Colonic mucosa (tissue), 4 donors: ENCODE measurements around the gene PREX1. TPM values are rescaled to one million over a fixed set of nuclear protein-coding genes. Genes with fewer than 3 reads are reported as not detected.
"Not testable (repeated sequence)": the region's sequence is repeated elsewhere in the genome, so short reads cannot be mapped to it uniquely, and the experiment has no call there.

Experiments used
- DNase-seq: peaks from one replicate; pipeline ENCODE4 v3.0.0-alpha.2; 2020
- H3K27ac ChIP-seq: fragments of 200-600 bp; one replicate; pipeline ENCODE4 v1.8.0; 2021
- H3K27me3 ChIP-seq: fragments of 200-600 bp; one replicate; pipeline ENCODE4 v1.8.0; 2021
- H3K36me3 ChIP-seq: fragments of 200-600 bp; one replicate; pipeline ENCODE4 v1.8.0; 2021
- H3K4me1 ChIP-seq: fragments of 200-600 bp; one replicate; pipeline ENCODE4 v1.8.0; 2021; ENCODE audit warnings: mild to moderate bottlenecking
- H3K4me3 ChIP-seq: fragments of 200-600 bp; one replicate; pipeline ENCODE4 v1.8.0; 2021
- H3K9ac ChIP-seq, 2 donors: one replicate each; pipeline ENCODE4 v1.7.0; 2013; ENCODE audit warnings: control low read depth in 2 of 2, low read depth in 2 of 2, low read length in 2 of 2
- H3K9me3 ChIP-seq: fragments of 200-600 bp; one replicate; pipeline ENCODE4 v1.8.0; 2021
- intact Hi-C: fragments of 100-400 bp; cut with DNase I; formaldehyde crosslinking; loops from one replicate; pipeline ENCODE4 v1.14.1; 2022
- total RNA-seq, 2 donors: library from RNA; stranded (reverse); fragmentation: NEBNext Ultra II Directional in 1 of 2; extraction: Animal tissue kit (Norgen Biotek cat#: 25700) in 1 of 2; gene quantifications; one replicate each; pipeline ENCODE4 v1.2.1, GENCODE V29; 2021
- TF ChIP-seq, protein P1 (sequence below): fragments of 200-600 bp; IDR thresholded peaks from one replicate; pipeline ENCODE4 v1.8.0; 2022; ENCODE audit warnings: antibody characterized with exemption, mild to moderate bottlenecking
- donor health status: healthy.
- donor health status: DM: no; HTN: no; CAD: no.
- donor health status: DM: no; HTN: no; CAD: no.

Gene PREX1
- total RNA-seq, 2 donors from 2014 or later: 7.2 to 24.6 TPM

DNA sequence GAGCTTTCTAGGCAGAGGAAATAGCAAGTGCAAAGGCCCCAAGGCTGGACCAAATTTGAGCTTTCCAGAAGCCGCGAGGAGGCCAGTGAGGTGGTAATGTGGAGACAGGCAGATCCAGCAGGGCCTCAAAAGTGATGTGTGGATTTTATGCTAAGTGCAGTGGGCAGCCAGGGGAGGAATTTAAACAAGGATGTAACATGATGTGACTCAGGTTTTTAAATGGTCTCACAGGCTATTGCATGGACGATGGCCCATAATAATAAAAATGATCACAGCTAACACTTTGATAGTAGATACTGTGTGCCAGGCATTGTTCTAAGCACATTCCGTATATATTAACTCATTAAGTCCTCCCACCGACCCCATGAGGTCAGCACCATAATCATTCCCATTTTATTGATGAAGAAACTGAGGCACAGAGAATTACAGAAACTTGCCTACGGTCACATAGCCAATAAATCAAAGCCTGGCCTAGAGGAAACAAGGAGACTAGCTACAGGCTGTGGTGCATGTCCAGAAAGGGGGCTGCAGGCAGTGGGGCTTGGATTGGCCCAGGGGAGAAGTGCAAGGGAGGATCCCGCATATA is 18.0 kb upstream of the PREX1 start:
- Histone ChIP-seq H3K9me3 (no peaks in the 10 kb centered on the region), H3K27ac (no peak overlapping the region), H3K9ac (no peak overlapping the region), H3K4me3 (no peak overlapping the region), H3K36me3 (no peaks in the 10 kb centered on the region), H3K4me1 (no peaks in the 10 kb centered on the region), H3K27me3 (no peaks in the 10 kb centered on the region)
- no peak for DNase-seq
- TF ChIP-seq, protein P1, sequence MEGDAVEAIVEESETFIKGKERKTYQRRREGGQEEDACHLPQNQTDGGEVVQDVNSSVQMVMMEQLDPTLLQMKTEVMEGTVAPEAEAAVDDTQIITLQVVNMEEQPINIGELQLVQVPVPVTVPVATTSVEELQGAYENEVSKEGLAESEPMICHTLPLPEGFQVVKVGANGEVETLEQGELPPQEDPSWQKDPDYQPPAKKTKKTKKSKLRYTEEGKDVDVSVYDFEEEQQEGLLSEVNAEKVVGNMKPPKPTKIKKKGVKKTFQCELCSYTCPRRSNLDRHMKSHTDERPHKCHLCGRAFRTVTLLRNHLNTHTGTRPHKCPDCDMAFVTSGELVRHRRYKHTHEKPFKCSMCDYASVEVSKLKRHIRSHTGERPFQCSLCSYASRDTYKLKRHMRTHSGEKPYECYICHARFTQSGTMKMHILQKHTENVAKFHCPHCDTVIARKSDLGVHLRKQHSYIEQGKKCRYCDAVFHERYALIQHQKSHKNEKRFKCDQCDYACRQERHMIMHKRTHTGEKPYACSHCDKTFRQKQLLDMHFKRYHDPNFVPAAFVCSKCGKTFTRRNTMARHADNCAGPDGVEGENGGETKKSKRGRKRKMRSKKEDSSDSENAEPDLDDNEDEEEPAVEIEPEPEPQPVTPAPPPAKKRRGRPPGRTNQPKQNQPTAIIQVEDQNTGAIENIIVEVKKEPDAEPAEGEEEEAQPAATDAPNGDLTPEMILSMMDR: no peak
- intact Hi-C loops: no loop called here

DNA sequence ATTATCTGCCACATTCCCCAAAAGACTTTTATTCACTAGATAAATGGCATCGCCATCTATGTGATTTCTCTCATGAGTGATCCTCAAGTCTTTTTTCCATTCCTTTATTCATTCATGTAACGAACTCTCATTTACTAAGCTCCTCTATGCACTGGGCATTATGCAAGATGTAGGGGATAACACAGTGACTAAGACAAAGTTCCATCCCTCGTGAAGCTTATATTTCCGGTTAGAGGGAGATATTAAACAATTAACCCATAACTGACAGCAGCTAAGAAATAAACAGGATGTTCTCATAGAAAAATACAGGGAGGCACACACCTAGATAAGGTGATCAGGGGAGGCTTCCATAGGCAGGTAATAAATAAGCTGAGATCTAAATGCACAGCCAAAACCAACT is 17.2 kb upstream of the PREX1 start:
- Histone ChIP-seq H3K27ac (no peak overlapping the region), H3K9ac (no peak overlapping the region), H3K4me3 (no peak overlapping the region), H3K36me3 (no peaks in the 10 kb centered on the region), H3K9me3 (no peaks in the 10 kb centered on the region), H3K4me1 (no peaks in the 10 kb centered on the region), H3K27me3 (no peaks in the 10 kb centered on the region)
- TF ChIP-seq, protein P1: no peak
- no peak for DNase-seq
- intact Hi-C loops: no loop called here

DNA sequence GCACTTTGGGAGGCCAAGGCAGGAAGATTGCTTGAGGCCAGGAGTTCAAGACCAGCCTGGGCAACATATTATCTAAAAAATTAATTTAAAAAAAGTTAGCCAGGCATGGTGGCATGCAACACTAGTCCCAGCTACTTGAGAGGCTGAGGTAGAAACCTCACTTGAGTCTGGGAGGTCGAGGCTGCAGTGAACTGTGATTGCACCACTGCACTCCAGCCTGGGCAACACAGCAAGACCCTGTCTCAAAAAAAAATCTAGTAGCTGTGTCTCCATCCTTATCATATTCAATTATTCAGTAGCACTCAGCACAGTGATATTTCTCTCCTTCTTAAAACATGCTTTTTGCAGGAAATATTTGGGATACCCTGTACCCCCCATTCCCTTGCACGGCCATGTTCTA is 16.1 kb upstream of the PREX1 start:
- intact Hi-C loops, H3K4me1 ChIP-seq, H3K4me3 ChIP-seq, H3K36me3 ChIP-seq, H3K27me3 ChIP-seq, DNase-seq, H3K27ac ChIP-seq, H3K9ac ChIP-seq, H3K9me3 ChIP-seq: not testable (repeated sequence)

DNA sequence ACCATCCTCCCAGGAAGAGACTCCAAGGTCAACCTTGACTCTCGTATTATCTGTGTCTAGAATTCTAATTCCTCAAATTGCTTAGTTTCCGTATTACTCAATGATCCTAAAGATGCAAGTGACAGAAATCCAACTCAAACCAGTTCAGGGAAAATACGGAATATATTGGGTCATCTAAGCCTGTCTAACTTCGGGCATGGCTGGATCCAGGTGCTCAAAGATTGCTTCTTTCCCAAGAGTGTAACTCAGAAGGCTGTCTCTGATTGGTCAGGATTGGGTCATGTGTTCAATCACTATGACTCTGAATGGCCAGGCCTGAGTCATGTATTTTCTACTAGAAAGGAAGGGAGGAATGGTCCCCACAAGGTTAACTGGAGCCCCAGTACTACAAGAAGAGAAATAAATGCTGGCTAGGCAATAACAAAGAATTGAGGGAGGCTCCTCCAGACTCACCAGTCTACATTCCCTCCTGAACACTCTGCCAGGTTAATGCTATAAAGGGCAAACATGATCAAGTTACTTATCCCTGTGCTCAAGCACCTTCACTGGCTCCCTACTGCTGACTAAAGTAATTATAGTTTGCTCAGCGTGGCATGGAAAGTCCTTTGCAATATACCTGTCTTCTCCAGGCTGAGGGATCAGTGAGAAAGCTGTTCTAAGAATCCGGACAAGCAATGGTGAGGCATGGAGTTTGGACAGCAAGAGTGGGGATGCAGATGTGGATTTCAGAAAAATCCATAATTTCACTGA is 15.4 kb upstream of the PREX1 start:
- TF ChIP-seq, protein P1: no peak
- Histone ChIP-seq H3K9me3 (no peaks in the 10 kb centered on the region), H3K9ac (no peak overlapping the region), H3K36me3 (no peaks in the 10 kb centered on the region), H3K4me3 (no peak overlapping the region), H3K27me3 (no peaks in the 10 kb centered on the region), H3K4me1 (no peaks in the 10 kb centered on the region), H3K27ac (no peak overlapping the region)
- intact Hi-C loops: no loop called here
- no peak for DNase-seq

DNA sequence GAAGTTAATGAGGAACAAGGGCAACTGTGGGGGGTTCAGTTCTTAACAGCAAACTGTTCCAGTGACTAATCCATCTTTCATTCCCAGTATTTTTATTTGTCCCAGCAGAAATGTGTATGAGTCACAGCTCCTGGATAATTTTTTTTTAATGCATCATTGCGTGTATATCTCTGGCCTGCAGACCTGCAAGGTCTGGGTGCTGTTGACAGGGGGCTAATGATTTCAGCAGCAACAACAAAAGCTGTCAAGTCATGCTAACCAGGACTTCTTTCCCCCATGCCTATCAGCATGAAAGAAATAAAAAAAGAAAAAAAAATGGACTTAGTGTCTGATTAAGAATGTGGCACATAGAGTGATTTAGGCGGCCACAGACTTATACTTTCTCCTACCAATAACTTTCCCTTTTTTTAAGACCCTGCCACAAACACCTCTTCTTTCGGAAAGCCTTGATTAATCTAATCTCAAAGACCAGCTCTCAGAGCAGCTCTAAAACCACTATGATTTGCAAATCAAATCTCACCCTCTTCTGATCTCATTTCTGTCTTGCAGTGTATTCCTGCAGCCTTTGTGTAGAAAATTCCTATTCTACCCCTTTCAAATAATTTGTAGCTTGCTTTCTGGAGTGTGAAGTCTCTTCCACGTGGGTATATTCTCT is 14.2 kb upstream of the PREX1 start:
- TF ChIP-seq, protein P1: no peak
- DNase-seq: no peak

More for the DNA sequence above, 14.2 kb upstream of the PREX1 start:
- intact Hi-C loops: no loop called here
- no peaks in the 10 kb centered on the region for H3K36me3 ChIP-seq
- no peaks in the 10 kb centered on the region for H3K4me1 ChIP-seq
- no peak overlapping the region for H3K9ac ChIP-seq
- H3K27ac ChIP-seq: no peak overlapping the region
- no peaks in the 10 kb centered on the region for H3K27me3 ChIP-seq
- H3K9me3 ChIP-seq: no peaks in the 10 kb centered on the region
- no peak overlapping the region for H3K4me3 ChIP-seq
